Suppressor macrophage treated with lipopolysaccharide for 1 hour (primary cell): Measurements from ENCODE around the gene SHPK.
A peak's percentile ranks its signal among the peaks of the same experiment; 100 is the strongest.

Experiments used
- DNase-seq, 3 donors: peaks; one replicate each; pipeline ENCODE4 v3.0.0-alpha.2; 2020 to 2022

The SHPK gene

GRCh38 chr17:3659541-3660111 is 23.6 kb upstream of the SHPK start:
- no peak for DNase-seq

- DNase-seq: no peak
Measured at GRCh38 chr17:3658784-3659449, 22.9 kb upstream of the SHPK start.

GRCh38 chr17:3657874-3658783 is 22.1 kb upstream of the SHPK start:
- peak in 1 of 3 donors; percentile 20 for DNase-seq

GRCh38 chr17:3657588-3657869 is 21.5 kb upstream of the SHPK start:
- DNase-seq: no peak

GRCh38 chr17:3656755-3657587 is 20.9 kb upstream of the SHPK start:
- DNase-seq: no peak

GRCh38 chr17:3656353-3656752 is 20.3 kb upstream of the SHPK start:
- DNase-seq: no peak

- DNase-seq: no peak
Measured at GRCh38 chr17:3655766-3656165, 19.7 kb upstream of the SHPK start.

- peak; percentile 48 to 73 (median 48) for DNase-seq
Measured at GRCh38 chr17:3647769-3648555, 11.9 kb upstream of the SHPK start.

GRCh38 chr17:3647251-3647650 is 11.2 kb upstream of the SHPK start:
- no peak for DNase-seq

GRCh38 chr17:3645310-3645709 is 9.3 kb upstream of the SHPK start:
- no peak for DNase-seq

GRCh38 chr17:3643889-3644349 is 7.9 kb upstream of the SHPK start:
- peak in 2 of 3 donors; percentile 29 to 38 for DNase-seq

GRCh38 chr17:3641717-3642486 is 5.9 kb upstream of the SHPK start:
- DNase-seq: no peak

GRCh38 chr17:3641014-3641413 is 5.0 kb upstream of the SHPK start:
- no peak for DNase-seq

GRCh38 chr17:3639981-3640596 is 4.0 kb upstream of the SHPK start:
- DNase-seq: peak; percentile 83 to 93 (median 86)

GRCh38 chr17:3636908-3637373 is 891 bp upstream of the SHPK start:
- DNase-seq: peak in 2 of 3 donors; percentile 7 to 37

GRCh38 chr17:3635474-3636153 is 436 bp downstream of the SHPK start:
- peak in 1 of 3 donors; percentile 20 for DNase-seq

GRCh38 chr17:3632287-3632686 is 3.8 kb downstream of the SHPK start:
- DNase-seq: peak in 2 of 3 donors; percentile 13 to 18

- peak; percentile 26 to 44 (median 38) for DNase-seq
Measured at GRCh38 chr17:3630781-3631180, 5.3 kb downstream of the SHPK start.

- no peak for DNase-seq
Measured at GRCh38 chr17:3627769-3628167, 8.3 kb downstream of the SHPK start.
